ENCODE measurements around the gene GNAS-AS1. TPM values are rescaled to one million over a fixed set of nuclear protein-coding genes. Genes with fewer than 3 reads are reported as not detected.

The GNAS-AS1 gene
- total RNA-seq, 2 donors from 2014 or later: 0.88 to 1.7 TPM

DNA sequence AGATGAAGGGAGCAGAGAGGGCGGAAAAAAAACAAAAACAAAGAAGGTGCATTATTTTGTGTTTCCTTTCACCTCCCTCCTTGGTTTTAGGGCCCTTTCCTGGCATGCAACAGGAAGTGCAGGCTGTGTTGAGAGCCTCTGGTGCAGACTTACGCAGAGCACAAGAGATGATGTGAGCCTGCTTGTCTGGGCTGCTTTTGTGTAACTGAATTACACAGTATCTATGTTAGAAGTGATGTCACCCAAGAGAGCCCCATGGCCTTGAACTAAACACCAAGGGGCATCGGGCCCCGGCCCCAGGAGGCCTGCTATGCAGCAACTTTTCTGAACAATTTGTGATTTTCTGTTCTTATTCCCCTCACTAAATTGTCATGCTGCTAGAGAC lies 27.3 kb upstream of the GNAS-AS1 start:
- no peak overlapping the region for H3K27ac ChIP-seq
- no peaks in the 10 kb centered on the region for H3K9me3 ChIP-seq
- H3K4me1 ChIP-seq: no peaks in the 10 kb centered on the region
- H3K4me3 ChIP-seq: no peak overlapping the region
- H3K9ac ChIP-seq (ENCODE audit: low read depth in 2 of 2, low read length in 2 of 2): no peak overlapping the region
- TF ChIP-seq, protein P1, sequence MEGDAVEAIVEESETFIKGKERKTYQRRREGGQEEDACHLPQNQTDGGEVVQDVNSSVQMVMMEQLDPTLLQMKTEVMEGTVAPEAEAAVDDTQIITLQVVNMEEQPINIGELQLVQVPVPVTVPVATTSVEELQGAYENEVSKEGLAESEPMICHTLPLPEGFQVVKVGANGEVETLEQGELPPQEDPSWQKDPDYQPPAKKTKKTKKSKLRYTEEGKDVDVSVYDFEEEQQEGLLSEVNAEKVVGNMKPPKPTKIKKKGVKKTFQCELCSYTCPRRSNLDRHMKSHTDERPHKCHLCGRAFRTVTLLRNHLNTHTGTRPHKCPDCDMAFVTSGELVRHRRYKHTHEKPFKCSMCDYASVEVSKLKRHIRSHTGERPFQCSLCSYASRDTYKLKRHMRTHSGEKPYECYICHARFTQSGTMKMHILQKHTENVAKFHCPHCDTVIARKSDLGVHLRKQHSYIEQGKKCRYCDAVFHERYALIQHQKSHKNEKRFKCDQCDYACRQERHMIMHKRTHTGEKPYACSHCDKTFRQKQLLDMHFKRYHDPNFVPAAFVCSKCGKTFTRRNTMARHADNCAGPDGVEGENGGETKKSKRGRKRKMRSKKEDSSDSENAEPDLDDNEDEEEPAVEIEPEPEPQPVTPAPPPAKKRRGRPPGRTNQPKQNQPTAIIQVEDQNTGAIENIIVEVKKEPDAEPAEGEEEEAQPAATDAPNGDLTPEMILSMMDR (IDR thresholded peaks at IDR 0.05): no peak
- H3K27me3 ChIP-seq: no peaks in the 10 kb centered on the region
- no peak for DNase-seq
- intact Hi-C loops (cut with DNase I): no loop called here
- H3K36me3 ChIP-seq: no peaks in the 10 kb centered on the region

DNA sequence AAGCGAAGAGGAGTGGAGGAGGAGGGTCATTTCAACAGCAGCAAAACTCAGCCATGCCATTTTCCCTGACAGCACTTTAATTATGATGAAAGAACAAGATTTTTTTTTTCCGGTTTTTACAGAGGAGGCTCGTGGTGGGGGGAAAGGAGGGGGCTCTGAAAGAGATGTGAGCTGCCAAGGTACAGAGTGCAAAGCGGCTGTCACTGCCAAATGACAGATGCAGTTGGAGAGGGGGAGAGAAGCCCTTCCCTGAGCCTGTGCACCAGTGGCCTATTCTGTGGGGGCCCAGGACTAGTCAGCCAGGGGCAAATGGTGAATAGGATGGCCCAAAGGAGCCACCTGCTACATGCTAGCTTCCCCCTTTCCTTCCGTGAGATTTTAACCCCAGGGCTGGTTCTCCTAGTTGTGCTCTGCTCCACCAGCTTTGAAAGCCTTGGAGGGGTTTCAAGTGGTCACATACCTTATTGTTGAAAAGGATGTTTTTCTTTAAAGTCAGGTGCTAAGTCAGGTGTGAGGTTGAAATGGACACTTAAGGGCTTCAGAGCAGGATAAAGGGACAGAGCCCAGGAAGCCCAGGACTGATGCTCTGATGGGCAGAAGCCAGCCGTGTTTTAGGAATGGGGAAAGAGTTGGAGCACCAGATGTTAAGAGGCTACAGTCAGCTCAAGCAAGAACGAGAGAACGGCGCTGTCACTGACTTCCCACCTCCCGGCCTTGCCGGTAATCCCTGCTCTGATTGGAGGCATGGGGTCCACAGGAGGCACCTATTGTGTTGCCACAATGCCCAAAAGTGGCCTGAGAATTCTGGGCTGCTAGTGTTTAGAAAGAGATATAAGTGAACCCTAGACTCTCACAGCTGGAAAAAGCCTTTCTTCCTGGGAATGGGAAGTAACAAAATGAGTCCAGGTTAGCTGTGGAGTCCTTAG lies 26.6 kb upstream of the GNAS-AS1 start:
- no peak overlapping the region for H3K4me3 ChIP-seq
- no peaks in the 10 kb centered on the region for H3K36me3 ChIP-seq
- H3K27me3 ChIP-seq: no peaks in the 10 kb centered on the region
- DNase-seq: no peak
- no peak overlapping the region for H3K9ac ChIP-seq (ENCODE audit: low read depth in 2 of 2, low read length in 2 of 2)
- intact Hi-C loops (cut with DNase I): no loop called here
- H3K9me3 ChIP-seq: no peaks in the 10 kb centered on the region
- no peaks in the 10 kb centered on the region for H3K4me1 ChIP-seq
- no peak overlapping the region for H3K27ac ChIP-seq
- TF ChIP-seq, protein P1 (IDR thresholded peaks at IDR 0.05): no peak

DNA sequence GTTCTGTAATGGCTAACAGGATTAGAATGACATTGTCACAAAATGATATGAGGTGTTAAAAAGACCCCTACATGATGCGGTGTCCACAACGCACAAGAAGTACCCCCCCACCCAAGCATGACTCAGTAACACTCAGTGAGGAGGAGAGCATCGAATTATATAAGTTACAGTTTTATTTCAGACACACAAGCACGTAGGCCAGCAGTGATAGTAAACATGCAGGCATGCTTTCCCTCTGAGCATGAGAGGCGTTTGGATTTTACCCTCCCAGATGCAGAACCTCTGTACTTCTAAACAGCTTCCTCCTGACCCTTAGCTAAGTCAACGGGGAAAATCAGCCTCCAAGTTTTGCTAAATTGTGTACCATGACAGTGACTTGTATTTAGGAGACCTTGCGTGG lies 25.7 kb upstream of the GNAS-AS1 start:
- no peaks in the 10 kb centered on the region for H3K9me3 ChIP-seq
- no peak for DNase-seq
- H3K36me3 ChIP-seq: no peaks in the 10 kb centered on the region
- no peaks in the 10 kb centered on the region for H3K4me1 ChIP-seq
- no peak overlapping the region for H3K4me3 ChIP-seq
- no peak overlapping the region for H3K9ac ChIP-seq (ENCODE audit: low read depth in 2 of 2, low read length in 2 of 2)
- H3K27ac ChIP-seq: no peak overlapping the region
- TF ChIP-seq, protein P1 (IDR thresholded peaks at IDR 0.05): no peak
- intact Hi-C loops (cut with DNase I): no loop called here
- H3K27me3 ChIP-seq: no peaks in the 10 kb centered on the region

DNA sequence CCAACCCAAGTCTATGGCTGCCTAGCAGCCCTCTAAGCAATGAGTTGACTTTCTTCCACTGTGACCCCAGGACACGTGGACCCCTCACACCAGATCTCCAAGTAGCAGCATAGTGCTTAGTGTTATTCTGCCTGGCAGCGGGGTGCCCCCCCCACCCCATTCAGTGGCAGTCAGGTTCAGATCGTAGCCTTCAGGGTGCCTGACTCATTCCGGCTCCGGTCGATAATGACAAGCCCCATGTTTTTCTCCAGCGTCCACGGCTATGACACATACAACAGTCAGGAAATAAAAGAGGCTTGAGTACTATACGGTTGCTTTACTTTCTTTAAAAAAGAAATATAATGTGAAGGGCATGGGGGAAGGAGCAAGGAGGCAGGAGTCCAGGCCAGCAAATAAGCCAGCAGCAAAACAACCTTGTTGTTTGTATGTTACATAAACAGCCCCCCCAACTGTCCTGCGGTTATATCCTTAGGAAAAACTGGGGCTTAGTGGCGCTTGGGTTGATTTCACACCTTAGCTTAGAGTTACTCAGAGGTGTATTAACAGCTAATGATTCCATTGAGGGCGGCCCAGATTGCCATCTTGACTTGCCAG lies 24.9 kb upstream of the GNAS-AS1 start:
- H3K27me3 ChIP-seq: no peaks in the 10 kb centered on the region
- no peaks in the 10 kb centered on the region for H3K9me3 ChIP-seq
- H3K27ac ChIP-seq: no peak overlapping the region
- no peak for DNase-seq
- no peak overlapping the region for H3K9ac ChIP-seq (ENCODE audit: low read depth in 2 of 2, low read length in 2 of 2)
- no peaks in the 10 kb centered on the region for H3K36me3 ChIP-seq
- H3K4me1 ChIP-seq: no peaks in the 10 kb centered on the region
- H3K4me3 ChIP-seq: no peak overlapping the region
- intact Hi-C loops (cut with DNase I): no loop called here
- TF ChIP-seq, protein P1 (IDR thresholded peaks at IDR 0.05): no peak

DNA sequence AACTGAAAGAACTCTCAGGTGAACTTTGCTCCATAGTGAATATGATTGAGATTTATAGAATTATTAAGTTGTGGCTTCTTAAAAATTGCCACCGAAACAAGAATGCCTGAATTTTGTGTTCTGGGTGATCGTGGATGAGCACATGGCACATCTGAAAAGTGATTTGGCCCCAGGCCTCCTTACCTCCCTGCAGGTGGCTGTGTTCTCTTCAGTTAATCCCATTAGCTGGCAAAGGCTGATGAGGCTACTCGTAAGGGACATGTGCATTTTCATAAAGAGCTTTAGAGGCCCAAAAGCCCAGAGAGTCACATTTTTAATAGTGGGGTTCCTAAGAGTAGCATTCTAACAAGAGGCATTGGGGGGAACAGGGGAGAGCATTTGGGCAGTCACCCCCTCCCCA lies 24.4 kb upstream of the GNAS-AS1 start:
- Histone ChIP-seq H3K4me1 (no peaks in the 10 kb centered on the region), H3K27me3 (no peaks in the 10 kb centered on the region), H3K9ac (ENCODE audit: low read depth in 2 of 2, low read length in 2 of 2) (no peak overlapping the region), H3K27ac (no peak overlapping the region), H3K4me3 (no peak overlapping the region), H3K36me3 (no peaks in the 10 kb centered on the region), H3K9me3 (no peaks in the 10 kb centered on the region)
- intact Hi-C loops (cut with DNase I): no loop called here
- DNase-seq: no peak
- TF ChIP-seq, protein P1 (IDR thresholded peaks at IDR 0.05): no peak
